OCI-LY7 (cell line): Measurements from ENCODE around the gene SLC31A1.

Source experiments
- EZH2phosphoT487 ChIP-seq: fragments of 200-600 bp; sonication (generic); IDR thresholded peaks from 2 replicates; pipeline ENCODE4 v1.6.1; 2018; ENCODE audit warnings: low read depth, borderline replicate concordance, mild to moderate bottlenecking, mixed run types, antibody characterized with exemption, low read length, moderate library complexity, mixed read lengths
- TF ChIP-seq, protein P1 (sequence below): fragments of 200-600 bp; sonication (generic); conservative IDR thresholded peaks from 2 replicates; pipeline ENCODE4 v1.5.1; 2014; ENCODE audit warnings: mild to moderate bottlenecking, antibody characterized with exemption, low read length, moderate library complexity, mixed read lengths

DNA sequence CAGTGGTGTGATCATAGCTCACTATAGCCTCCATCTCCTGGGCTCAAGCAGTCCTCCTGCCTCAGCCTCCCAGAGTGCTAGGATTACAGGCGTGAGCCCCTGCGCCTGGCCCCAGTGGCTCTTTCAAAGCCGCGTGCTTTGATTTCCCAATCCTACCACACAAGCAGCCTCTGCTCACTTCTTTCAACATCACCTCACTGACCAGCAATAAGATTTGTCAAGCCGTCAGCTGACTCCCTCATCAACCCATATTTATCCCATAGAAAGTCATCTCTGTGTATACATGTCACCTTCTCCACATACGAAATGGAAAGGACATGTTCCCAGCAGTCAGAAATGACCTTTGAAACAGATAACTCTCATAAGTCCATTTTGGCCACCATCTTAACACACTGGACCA lies 44.5 kb upstream of the SLC31A1 start:
- no peak for TF ChIP-seq EZH2phosphoT487
- TF ChIP-seq, protein P1, sequence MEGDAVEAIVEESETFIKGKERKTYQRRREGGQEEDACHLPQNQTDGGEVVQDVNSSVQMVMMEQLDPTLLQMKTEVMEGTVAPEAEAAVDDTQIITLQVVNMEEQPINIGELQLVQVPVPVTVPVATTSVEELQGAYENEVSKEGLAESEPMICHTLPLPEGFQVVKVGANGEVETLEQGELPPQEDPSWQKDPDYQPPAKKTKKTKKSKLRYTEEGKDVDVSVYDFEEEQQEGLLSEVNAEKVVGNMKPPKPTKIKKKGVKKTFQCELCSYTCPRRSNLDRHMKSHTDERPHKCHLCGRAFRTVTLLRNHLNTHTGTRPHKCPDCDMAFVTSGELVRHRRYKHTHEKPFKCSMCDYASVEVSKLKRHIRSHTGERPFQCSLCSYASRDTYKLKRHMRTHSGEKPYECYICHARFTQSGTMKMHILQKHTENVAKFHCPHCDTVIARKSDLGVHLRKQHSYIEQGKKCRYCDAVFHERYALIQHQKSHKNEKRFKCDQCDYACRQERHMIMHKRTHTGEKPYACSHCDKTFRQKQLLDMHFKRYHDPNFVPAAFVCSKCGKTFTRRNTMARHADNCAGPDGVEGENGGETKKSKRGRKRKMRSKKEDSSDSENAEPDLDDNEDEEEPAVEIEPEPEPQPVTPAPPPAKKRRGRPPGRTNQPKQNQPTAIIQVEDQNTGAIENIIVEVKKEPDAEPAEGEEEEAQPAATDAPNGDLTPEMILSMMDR: no peak
